Liver (tissue), 9 donors: ENCODE data around the gene PPP2R5A. TPM values are rescaled to one million over a fixed set of nuclear protein-coding genes. Genes with fewer than 3 reads are reported as not detected.

ENCODE experiments used
- DNase-seq: peaks from one replicate; pipeline ENCODE4 v3.0.0-alpha.2; 2017; ENCODE audit warnings: low spot score
- H3K27ac ChIP-seq, 2 donors: one replicate each; pipeline ENCODE4 v1.7.0; 2013; ENCODE audit warnings: inconsistent platforms in 2 of 2, low read length in 2 of 2, control low read depth in 1 of 2, low read depth in 1 of 2, mild to moderate bottlenecking in 1 of 2
- H3K27me3 ChIP-seq, 4 donors: one replicate each; pipeline versions ENCODE4 v1.6.1 to v1.7.0; 2013; ENCODE audit warnings: low read length in 3 of 4, inconsistent platforms in 1 of 4, mild to moderate bottlenecking in 1 of 4, moderate library complexity in 1 of 4; ENCODE audit not compliant: control insufficient read depth in 4 of 4, insufficient read depth in 4 of 4
- H3K36me3 ChIP-seq, 4 donors: one replicate each; pipeline versions ENCODE4 v1.6.1 to v1.7.0; 2013; ENCODE audit warnings: low read length in 3 of 4, mild to moderate bottlenecking in 3 of 4, low read depth in 1 of 4, moderate library complexity in 1 of 4; ENCODE audit not compliant: control insufficient read depth in 4 of 4, insufficient read depth in 3 of 4
- H3K4me1 ChIP-seq, 4 donors: one replicate each; pipeline versions ENCODE4 v1.6.1 to v1.7.0; 2013; ENCODE audit warnings: low read length in 3 of 4, mild to moderate bottlenecking in 3 of 4, moderate library complexity in 1 of 4; ENCODE audit not compliant: control insufficient read depth in 4 of 4, insufficient read depth in 4 of 4
- H3K4me3 ChIP-seq, 3 donors: one replicate each; pipeline versions ENCODE4 v1.6.1 to v1.7.0; 2013; ENCODE audit warnings: low read length in 3 of 3, control low read depth in 1 of 3, low read depth in 1 of 3, mild to moderate bottlenecking in 1 of 3
- H3K9ac ChIP-seq, 2 donors: one replicate each; pipeline ENCODE4 v1.7.0; 2013; ENCODE audit warnings: low read length in 2 of 2, mild to moderate bottlenecking in 2 of 2, moderate library complexity in 2 of 2, control low read depth in 1 of 2, low read depth in 1 of 2
- H3K9me3 ChIP-seq, 4 donors: one replicate each; pipeline versions ENCODE4 v1.6.1 to v1.7.0; 2013; ENCODE audit warnings: low read length in 3 of 4; ENCODE audit not compliant: control insufficient read depth in 4 of 4
- ATF3 ChIP-seq: IDR thresholded peaks from 2 replicates; pipeline ENCODE4 v1.6.1; 2016; ENCODE audit warnings: antibody characterized with exemption
- CTCF ChIP-seq: fragments of 150-350 bp; IDR thresholded peaks from 2 replicates; pipeline ENCODE4 v1.5.1; 2017; ENCODE audit warnings: improper control_type of control experiment, low read depth, low read length; ENCODE audit not compliant: missing input control
- EGR1 ChIP-seq, 2 donors: IDR thresholded peaks; 2 replicates each; pipeline ENCODE4 v1.6.1; 2016 to 2018; ENCODE audit warnings: antibody characterized with exemption in 2 of 2, low read depth in 2 of 2
- FOXA1 ChIP-seq: IDR thresholded peaks from 2 replicates; pipeline ENCODE4 v1.6.1; 2016; ENCODE audit warnings: antibody characterized with exemption
- GABPA ChIP-seq, 2 donors: IDR thresholded peaks in 1 of 2; conservative IDR thresholded peaks in 1 of 2; 2 replicates each; pipeline ENCODE4 v1.6.1; 2016; ENCODE audit warnings: antibody characterized with exemption in 2 of 2, mild to moderate bottlenecking in 1 of 2, moderate library complexity in 1 of 2
- HNF4A ChIP-seq, 2 donors: conservative IDR thresholded peaks; 2 replicates each; pipeline ENCODE4 v1.6.1; 2016; ENCODE audit warnings: antibody characterized with exemption in 2 of 2, mild to moderate bottlenecking in 2 of 2
- HNF4G ChIP-seq: IDR thresholded peaks from 2 replicates; pipeline ENCODE4 v1.6.1; 2016; ENCODE audit warnings: antibody characterized with exemption
- JUND ChIP-seq, 2 donors: IDR thresholded peaks; 2 replicates each; pipeline ENCODE4 v1.6.1; 2016; ENCODE audit warnings: antibody characterized with exemption in 2 of 2
- MAX ChIP-seq: IDR thresholded peaks from 2 replicates; pipeline ENCODE4 v1.6.1; 2016; ENCODE audit warnings: antibody characterized with exemption
- NR2F2 ChIP-seq: IDR thresholded peaks from 2 replicates; pipeline ENCODE4 v1.6.1; 2016; ENCODE audit warnings: antibody characterized with exemption
- RAD21 ChIP-seq, 2 donors: IDR thresholded peaks; 2 replicates each; pipeline ENCODE4 v1.6.1; 2016; ENCODE audit warnings: antibody characterized with exemption in 2 of 2, mild to moderate bottlenecking in 2 of 2
- REST ChIP-seq: IDR thresholded peaks from 2 replicates; pipeline ENCODE4 v1.6.1; 2016; ENCODE audit warnings: antibody characterized with exemption, mild to moderate bottlenecking
- RXRA ChIP-seq, 2 donors: IDR thresholded peaks; 2 replicates each; pipeline ENCODE4 v1.6.1; 2017 to 2018; ENCODE audit warnings: antibody characterized with exemption in 2 of 2, mild to moderate bottlenecking in 1 of 2
- SP1 ChIP-seq: IDR thresholded peaks from 2 replicates; pipeline ENCODE4 v1.6.1; 2018; ENCODE audit warnings: antibody characterized with exemption, mild to moderate bottlenecking
- TAF1 ChIP-seq: conservative IDR thresholded peaks from 2 replicates; pipeline ENCODE4 v1.6.1; 2016; ENCODE audit warnings: antibody characterized with exemption, mild to moderate bottlenecking
- YY1 ChIP-seq: IDR thresholded peaks from 2 replicates; pipeline ENCODE4 v1.6.1; 2016; ENCODE audit warnings: antibody characterized with exemption, mild to moderate bottlenecking
- ZBTB33 ChIP-seq: IDR thresholded peaks from 2 replicates; pipeline ENCODE4 v1.6.1; 2016; ENCODE audit warnings: antibody characterized with exemption
- WGBS: extraction: QIAGEN DNeasy Blood & Tissue Kit; methylation state at CpG from one replicate; pipeline ENCODE4 v1.1.7; 2013; 5-methylcytosine and 5-hydroxymethylcytosine counted together
- polyA plus RNA-seq, 2 donors: library from polyadenylated mRNA; stranded (reverse) in 1 of 2; unstranded in 1 of 2; fragments of 200-250 nt in 1 of 2; fragments of >200 nt in 1 of 2; fragmentation: Nextera tagmentation in 1 of 2; extraction: Ambion mirVana in 1 of 2; gene quantifications; one replicate each; pipeline versions ENCODE4 v1.2.1 to v1.2.3, GENCODE V29; 2013 to 2015
- total RNA-seq, 2 donors: library from RNA; depleted of rRNA; stranded (reverse); fragments of >200 nt; gene quantifications; one replicate each; pipeline ENCODE4 v1.2.3, GENCODE V29; 2014
- donor health status: healthy.
- donor health status: healthy.
- donor health status: healthy.
- donor health status: healthy.
- donor health status: healthy.

The PPP2R5A gene
- total and polyA plus RNA-seq, 4 donors, result 22.9 to 40.7 (median 28.5) TPM

GRCh38 chr1:212236664-212237220 lies 48.5 kb upstream of the PPP2R5A start:
- Histone ChIP-seq H3K9ac (peak overlapping the region in 1 of 2 donors; percentile 5), H3K27ac (peak overlapping the region; percentile 45 to 82), H3K27me3 (no peaks in the 10 kb centered on the region), H3K9me3 (no peaks in the 10 kb centered on the region), H3K4me1 (peaks cover 5 to 29% (median 9%) of the 10 kb centered on the region in 4 donors), H3K36me3 (no peaks in the 10 kb centered on the region), H3K4me3 (no peak overlapping the region)
- TF ChIP-seq EGR1 (IDR thresholded peaks at IDR 0.05; ENCODE audit: low read depth in 2 of 2) (no peak), MAX (no peak), HNF4A (conservative IDR thresholded peaks at IDR 0.05) (no peak), HNF4G (no peak), GABPA (IDR thresholded peaks at IDR 0.05 in 1 of 2, conservative IDR thresholded peaks at IDR 0.05 in 1 of 2) (no peak)
- DNase-seq, result no peak
- 62% methylated on average over 3 of the region's 3 CpGs for WGBS

GRCh38 chr1:212237651-212238050 lies 47.6 kb upstream of the PPP2R5A start:
- no peak for DNase-seq
- H3K4me1 ChIP-seq, result peaks cover 5 to 36% (median 11%) of the 10 kb centered on the region in 4 donors
- no peaks in the 10 kb centered on the region for H3K36me3 ChIP-seq
- peak overlapping the region; percentile 53 to 82 for H3K27ac ChIP-seq
- no peaks in the 10 kb centered on the region for H3K9me3 ChIP-seq
- H3K4me3 ChIP-seq, result no peak overlapping the region
- peak overlapping the region; percentile 6 to 49 for H3K9ac ChIP-seq
- no peaks in the 10 kb centered on the region for H3K27me3 ChIP-seq
- TF ChIP-seq HNF4G, result no peak
- TF ChIP-seq JUND (IDR thresholded peaks at IDR 0.05), result peak; percentile 34 to 83
- TF ChIP-seq YY1, result peak; percentile 59
- TF ChIP-seq RAD21 (IDR thresholded peaks at IDR 0.05), result peak; percentile 34 to 41
- TF ChIP-seq HNF4A (conservative IDR thresholded peaks at IDR 0.05), result peak; percentile 35 to 40
- TF ChIP-seq MAX, result no peak
- peak; percentile 87 for TF ChIP-seq REST
- peak; percentile 47 for TF ChIP-seq TAF1
- TF ChIP-seq EGR1 (IDR thresholded peaks at IDR 0.05; ENCODE audit: low read depth in 2 of 2), result no peak
- no peak for TF ChIP-seq FOXA1
- peak; percentile 52 to 74 for TF ChIP-seq RXRA (IDR thresholded peaks at IDR 0.05)
- TF ChIP-seq SP1, result peak; percentile 60

GRCh38 chr1:212238552-212238951 lies 46.7 kb upstream of the PPP2R5A start:
- Histone ChIP-seq H3K36me3 (no peaks in the 10 kb centered on the region), H3K27me3 (no peaks in the 10 kb centered on the region), H3K4me1 (peaks cover 5 to 41% (median 14%) of the 10 kb centered on the region in 4 donors), H3K9ac (peak overlapping the region in 1 of 2 donors; percentile 49), H3K9me3 (no peaks in the 10 kb centered on the region), H3K4me3 (no peak overlapping the region), H3K27ac (peak overlapping the region; percentile 53 to 82)
- DNase-seq, result no peak
- WGBS, result 37% methylated on average over 4 of the region's 4 CpGs
- TF ChIP-seq EGR1 (IDR thresholded peaks at IDR 0.05; ENCODE audit: low read depth in 2 of 2) (no peak), RXRA (IDR thresholded peaks at IDR 0.05) (peak in 1 of 2 donors; percentile 34), CTCF (no peak), NR2F2 (no peak), HNF4G (no peak), GABPA (IDR thresholded peaks at IDR 0.05 in 1 of 2, conservative IDR thresholded peaks at IDR 0.05 in 1 of 2) (no peak), ZBTB33 (no peak), YY1 (peak; percentile 50), ATF3 (no peak), HNF4A (conservative IDR thresholded peaks at IDR 0.05) (peak in 1 of 2 donors; percentile 6)
